Thymus (tissue), 11 donors: ENCODE data around the gene PSMC3IP. TPM values are rescaled to one million over a fixed set of nuclear protein-coding genes. Genes with fewer than 3 reads are reported as not detected.
"Not testable (repeated sequence)": the region's sequence is repeated elsewhere in the genome, so short reads cannot be mapped to it uniquely, and the experiment has no call there.

Experiments
- DNase-seq, 9 donors: peaks; one replicate each; pipeline ENCODE4 v3.0.0-alpha.2; 2013; ENCODE audit warnings: low spot score in 9 of 9, low read depth in 6 of 9, missing footprints in 1 of 9
- H3K27ac ChIP-seq, 2 donors: one replicate each; pipeline ENCODE4 v1.5.1; 2013; ENCODE audit warnings: control low read depth in 1 of 2, low read depth in 1 of 2, low read length in 1 of 2, mild to moderate bottlenecking in 1 of 2, moderate library complexity in 1 of 2
- H3K27me3 ChIP-seq, 2 donors: one replicate each; pipeline ENCODE4 v1.5.1; 2013; ENCODE audit warnings: low read length in 1 of 2; ENCODE audit not compliant: control insufficient read depth in 2 of 2, insufficient read depth in 1 of 2
- H3K36me3 ChIP-seq, 2 donors: one replicate each; pipeline ENCODE4 v1.5.1; 2013; ENCODE audit warnings: low read length in 1 of 2, mild to moderate bottlenecking in 1 of 2, moderate library complexity in 1 of 2; ENCODE audit not compliant: control insufficient read depth in 2 of 2, insufficient read depth in 2 of 2
- H3K4me1 ChIP-seq, 2 donors: one replicate each; pipeline ENCODE4 v1.5.1; 2013; ENCODE audit warnings: low read length in 2 of 2; ENCODE audit not compliant: control insufficient read depth in 2 of 2, insufficient read depth in 2 of 2
- H3K4me3 ChIP-seq, 2 donors: one replicate each; pipeline ENCODE4 v1.5.1; 2013; ENCODE audit warnings: low read length in 2 of 2, control low read depth in 1 of 2, mild to moderate bottlenecking in 1 of 2
- H3K9me3 ChIP-seq, 2 donors: one replicate each; pipeline ENCODE4 v1.5.1; 2013; ENCODE audit warnings: low read length in 1 of 2, mild to moderate bottlenecking in 1 of 2; ENCODE audit not compliant: control insufficient read depth in 2 of 2, insufficient read depth in 1 of 2
- WGBS: extraction: QIAGEN DNeasy Blood & Tissue Kit; methylation state at CpG from one replicate; pipeline ENCODE4 v1.1.7; 2013; 5-methylcytosine and 5-hydroxymethylcytosine counted together
- polyA plus RNA-seq: library from polyadenylated mRNA; stranded (reverse); fragments of 200-250 nt; gene quantifications from one replicate; pipeline ENCODE4 v1.2.3, GENCODE V29; 2013
- total RNA-seq: library from RNA; stranded (reverse); fragments of 120-200 nt; gene quantifications from one replicate; pipeline ENCODE4 v1.2.4, GENCODE V29; 2013
- donor health status: healthy.

The PSMC3IP gene
- total and polyA plus RNA-seq, 2 donors: 5.1 to 7.2 TPM

DNA sequence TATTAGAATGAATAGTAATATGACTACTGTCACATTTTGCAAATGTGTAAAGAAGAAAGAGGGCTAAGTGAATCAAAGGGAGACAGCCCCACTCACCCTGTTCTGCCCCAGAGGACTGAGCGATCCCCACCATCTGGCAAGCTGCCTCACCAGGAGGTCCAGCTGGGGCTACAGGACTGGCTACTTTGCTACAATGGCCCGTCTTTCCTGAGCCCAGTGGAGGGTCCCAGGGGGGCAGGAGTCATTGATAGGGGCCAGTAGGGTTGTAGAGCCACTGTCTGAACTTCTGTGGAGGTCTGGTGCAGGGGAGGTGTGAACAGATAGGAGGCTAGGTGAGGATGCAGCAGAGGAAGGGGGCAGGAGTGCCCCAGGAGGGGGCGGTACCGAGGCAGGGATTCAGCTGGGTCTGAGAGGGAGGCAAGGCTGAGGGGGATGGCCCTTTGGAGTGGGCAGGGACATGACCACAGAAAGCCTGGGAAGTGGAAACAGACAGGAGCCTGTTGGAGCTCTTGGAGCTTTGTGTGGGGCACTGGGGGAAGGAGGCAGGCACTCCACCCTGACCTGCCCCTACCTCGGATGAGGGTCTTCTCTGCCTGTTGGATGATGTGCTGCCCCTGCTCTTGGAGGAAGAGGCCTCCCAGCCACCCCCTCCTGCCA lies 21.4 kb downstream of the PSMC3IP start:
- 92% methylated on average over 5 of the region's 5 CpGs for WGBS
- DNase-seq, H3K36me3 ChIP-seq, H3K9me3 ChIP-seq, H3K27ac ChIP-seq, H3K27me3 ChIP-seq, H3K4me3 ChIP-seq: not testable (repeated sequence)
- peaks cover 13 to 23% of the 10 kb centered on the region in 2 donors for H3K4me1 ChIP-seq

DNA sequence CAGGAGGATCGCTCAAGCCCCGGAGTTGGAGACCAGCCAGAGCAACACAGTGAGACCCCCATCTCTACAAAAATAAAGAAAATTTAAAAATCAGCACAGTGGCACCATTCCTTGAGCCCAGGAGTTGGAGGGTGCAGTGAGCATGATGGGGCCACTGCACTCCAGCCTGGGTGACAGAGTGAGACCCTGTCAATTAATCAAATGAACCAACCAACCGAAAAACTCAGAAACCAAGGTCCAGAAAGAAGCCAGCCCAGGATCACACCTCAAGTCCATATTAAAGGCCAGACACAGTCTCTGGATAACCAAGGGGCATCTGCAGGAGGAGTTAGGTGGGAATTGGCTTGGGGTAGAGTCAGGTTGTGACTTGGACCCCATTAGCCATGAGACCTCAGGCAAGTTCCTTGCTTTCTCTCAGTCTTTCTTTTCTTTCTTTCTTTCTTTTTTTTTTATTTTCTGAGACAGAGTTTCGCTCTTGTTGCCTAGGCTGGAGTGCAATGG lies 22.4 kb downstream of the PSMC3IP start:
- no peaks in the 10 kb centered on the region for H3K27me3 ChIP-seq
- peak overlapping the region; percentile 73 to 93 for H3K4me3 ChIP-seq
- H3K9me3 ChIP-seq: no peaks in the 10 kb centered on the region
- WGBS: 26% methylated on average over 4 of the region's 4 CpGs
- peaks cover 13 to 23% of the 10 kb centered on the region in 2 donors for H3K4me1 ChIP-seq
- peak overlapping the region; percentile 84 to 87 for H3K27ac ChIP-seq
- DNase-seq: no peak
- H3K36me3 ChIP-seq: no peaks in the 10 kb centered on the region

DNA sequence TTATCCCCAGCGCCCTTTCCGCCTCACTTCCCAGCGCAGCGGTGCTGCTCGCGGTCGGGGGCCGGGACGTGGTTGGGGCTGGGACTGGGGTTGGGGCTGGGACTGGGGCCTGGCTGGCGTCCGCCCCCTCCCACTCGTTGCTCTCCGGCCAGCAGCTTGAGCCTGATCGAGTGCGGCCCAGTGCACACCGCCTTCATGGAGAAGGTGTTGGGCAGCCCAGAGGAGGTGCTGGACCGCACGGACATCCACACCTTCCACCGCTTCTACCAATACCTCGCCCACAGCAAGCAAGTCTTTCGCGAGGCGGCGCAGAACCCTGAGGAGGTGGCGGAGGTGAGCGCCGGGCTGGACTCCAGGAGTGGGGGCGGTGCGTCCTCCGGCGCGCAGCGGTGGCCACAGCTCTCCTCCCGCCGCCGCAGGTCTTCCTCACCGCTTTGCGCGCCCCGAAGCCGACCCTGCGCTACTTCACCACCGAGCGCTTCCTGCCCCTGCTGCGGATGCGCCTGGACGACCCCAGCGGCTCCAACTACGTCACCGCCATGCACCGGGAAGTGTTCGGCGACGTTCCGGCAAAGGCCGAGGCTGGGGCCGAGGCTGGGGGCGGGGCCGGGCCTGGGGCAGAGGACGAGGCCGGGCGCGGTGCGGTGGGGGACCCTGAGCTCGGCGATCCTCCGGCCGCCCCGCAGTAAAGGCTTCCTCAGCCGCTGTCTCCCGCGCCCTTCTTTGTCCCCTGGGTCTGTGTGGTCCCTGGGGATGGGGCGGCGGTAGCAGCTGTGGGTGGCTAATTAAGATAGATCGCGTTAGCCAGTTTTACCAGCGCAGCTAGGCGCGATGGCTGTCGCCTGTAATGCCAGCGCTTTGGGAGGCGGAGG lies 23.0 kb downstream of the PSMC3IP start:
- no peaks in the 10 kb centered on the region for H3K27me3 ChIP-seq
- no peaks in the 10 kb centered on the region for H3K36me3 ChIP-seq
- DNase-seq: peak in 5 of 9 donors; percentile 67 to 88 (median 79)
- H3K4me1 ChIP-seq: peaks cover 13 to 20% of the 10 kb centered on the region in 2 donors
- WGBS: under 1% methylated on average over 82 of the region's 82 CpGs
- peak overlapping the region; percentile 84 to 87 for H3K27ac ChIP-seq
- H3K4me3 ChIP-seq: peak overlapping the region; percentile 73 to 93
- H3K9me3 ChIP-seq: no peaks in the 10 kb centered on the region

DNA sequence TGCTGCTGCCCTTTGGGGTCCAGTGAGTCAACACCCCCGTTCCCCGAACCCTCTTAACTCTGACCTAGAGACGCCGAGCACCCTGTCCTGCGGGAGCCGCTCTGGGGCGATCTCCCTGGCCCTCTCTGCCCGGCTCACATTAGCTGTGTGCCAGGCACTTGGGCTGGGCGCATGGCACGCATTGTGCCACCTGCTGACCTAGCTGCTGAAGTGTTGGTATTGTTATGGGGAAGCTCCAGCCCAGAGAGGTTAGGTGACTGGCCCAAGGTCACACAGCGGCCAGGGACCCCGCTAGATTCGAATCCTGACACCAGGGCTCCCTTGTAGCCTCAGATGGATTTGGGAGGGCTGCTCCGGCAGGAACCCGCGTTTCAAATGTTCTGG lies 23.7 kb downstream of the PSMC3IP start:
- 75% methylated on average over 16 of the region's 16 CpGs for WGBS
- H3K4me3 ChIP-seq: peak overlapping the region; percentile 73 to 93
- DNase-seq: no peak
- no peaks in the 10 kb centered on the region for H3K9me3 ChIP-seq
- peak overlapping the region; percentile 81 to 84 for H3K27ac ChIP-seq
- H3K36me3 ChIP-seq: no peaks in the 10 kb centered on the region
- peaks cover 13 to 22% of the 10 kb centered on the region in 2 donors for H3K4me1 ChIP-seq
- H3K27me3 ChIP-seq: peaks cover 0 to 3% of the 10 kb centered on the region in 2 donors

DNA sequence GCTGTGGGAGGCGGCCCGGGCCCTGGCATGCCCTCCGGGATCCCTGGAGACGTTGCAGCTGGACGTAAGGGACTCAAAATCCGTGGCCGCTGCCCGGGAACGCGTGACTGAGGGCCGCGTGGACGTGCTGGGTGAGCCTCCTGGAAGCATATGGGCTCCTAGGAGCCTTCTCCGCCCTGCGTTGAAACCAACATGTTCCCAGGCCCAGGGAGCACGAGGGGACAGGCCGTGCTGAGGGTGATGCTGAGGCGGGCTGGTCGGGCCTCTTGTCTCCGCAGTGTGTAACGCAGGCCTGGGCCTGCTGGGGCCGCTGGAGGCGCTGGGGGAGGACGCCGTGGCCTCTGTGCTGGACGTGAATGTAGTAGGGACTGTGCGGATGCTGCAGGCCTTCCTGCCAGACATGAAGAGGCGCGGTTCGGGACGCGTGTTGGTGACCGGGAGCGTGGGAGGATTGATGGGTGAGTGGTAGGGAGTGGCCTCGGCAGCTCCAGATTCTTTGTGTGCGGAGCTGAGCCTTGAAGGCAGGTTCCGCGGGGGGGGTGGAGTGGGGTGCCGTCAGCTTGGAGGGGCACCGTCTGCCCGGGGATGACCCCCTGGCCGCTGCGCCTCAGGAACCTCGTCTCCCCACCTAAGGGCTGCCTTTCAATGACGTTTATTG lies 24.2 kb downstream of the PSMC3IP start:
- 96% methylated on average over 45 of the region's 45 CpGs for WGBS
- H3K36me3 ChIP-seq: no peaks in the 10 kb centered on the region
- H3K4me3 ChIP-seq: no peak overlapping the region
- H3K27me3 ChIP-seq: peaks cover 0 to 9% of the 10 kb centered on the region in 2 donors
- no peaks in the 10 kb centered on the region for H3K9me3 ChIP-seq
- H3K27ac ChIP-seq: no peak overlapping the region
- H3K4me1 ChIP-seq: peaks cover 13 to 28% of the 10 kb centered on the region in 2 donors
- no peak for DNase-seq

DNA sequence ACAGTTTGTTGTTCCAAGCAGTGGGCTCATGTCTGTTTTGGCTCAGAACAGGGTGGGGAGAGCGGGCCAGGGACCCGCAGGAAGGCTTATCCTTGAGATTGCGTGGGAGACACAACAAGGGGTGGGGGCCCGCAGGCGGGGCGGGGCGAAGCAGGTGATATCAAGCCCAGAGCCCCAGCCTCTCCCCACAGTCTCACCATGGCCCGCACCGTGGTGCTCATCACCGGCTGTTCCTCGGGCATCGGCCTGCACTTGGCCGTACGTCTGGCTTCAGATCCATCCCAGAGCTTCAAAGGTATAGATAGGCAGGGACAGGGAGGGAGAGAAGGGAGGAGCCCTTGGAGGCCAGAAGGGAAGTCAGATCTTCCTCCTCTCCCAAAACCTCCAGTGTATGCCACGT lies 24.8 kb downstream of the PSMC3IP start, which contains the start of gene HSD17B1:
TSS of gene HSD17B1 (plus strand) at position 188 of the 400 bp plus-strand sequence. CDS start at position 199, 11 bp downstream.
- not testable (repeated sequence) for H3K27ac ChIP-seq, H3K9me3 ChIP-seq, DNase-seq, H3K36me3 ChIP-seq
- Histone ChIP-seq H3K27me3 (peaks cover 0 to 14% of the 10 kb centered on the region in 2 donors), H3K4me3 (peak within 1 kb of the TSS; percentile 73 to 93), H3K4me1 (peaks cover 16 to 33% of the 10 kb centered on the region in 2 donors)
- 98% methylated on average over 15 of the region's 15 CpGs for WGBS

DNA sequence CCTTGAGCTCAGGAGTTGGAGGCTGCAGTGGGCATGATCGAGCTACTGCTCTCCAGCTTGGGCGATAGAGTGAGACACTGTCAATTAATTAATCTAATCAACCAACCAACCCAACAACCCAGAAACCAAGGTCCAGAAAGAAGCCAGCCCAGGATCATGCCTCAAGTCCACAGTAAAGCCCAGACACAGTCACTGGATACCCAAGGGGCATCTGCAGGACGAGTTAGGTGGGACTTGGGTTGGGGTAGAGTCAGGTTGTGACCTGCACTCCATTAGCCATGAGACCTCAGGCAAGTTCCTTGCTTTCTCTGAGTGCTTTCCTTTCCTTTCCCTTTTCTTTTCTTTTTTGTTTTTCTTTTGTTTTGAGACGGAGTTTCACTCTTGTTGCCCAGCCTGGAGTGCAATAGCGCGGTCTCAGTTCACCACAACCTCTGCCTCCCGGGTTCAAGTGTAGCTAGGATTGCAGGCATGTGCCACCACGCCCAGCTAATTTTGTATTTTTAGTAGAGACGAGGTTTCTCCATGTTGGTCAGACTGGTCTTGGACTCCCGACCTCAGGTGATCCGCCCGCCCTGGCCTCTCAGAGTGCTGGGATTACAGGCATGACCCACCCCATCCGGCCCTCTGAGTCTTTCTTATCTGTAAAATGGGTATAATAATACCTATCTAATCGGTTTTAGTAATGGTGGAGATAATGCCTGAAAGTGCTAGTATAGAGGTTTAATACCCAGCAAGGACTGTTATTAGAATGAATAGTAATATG lies 28.4 kb downstream of the PSMC3IP start:
- Histone ChIP-seq H3K4me1 (peaks cover 11 to 25% of the 10 kb centered on the region in 2 donors), H3K9me3 (no peaks in the 10 kb centered on the region), H3K27ac (no peak overlapping the region), H3K36me3 (peaks cover 3 to 4% of the 10 kb centered on the region in 2 donors), H3K4me3 (no peak overlapping the region), H3K27me3 (peaks cover 0 to 17% of the 10 kb centered on the region in 2 donors)
- 89% methylated on average over 14 of the region's 14 CpGs for WGBS
- no peak for DNase-seq

DNA sequence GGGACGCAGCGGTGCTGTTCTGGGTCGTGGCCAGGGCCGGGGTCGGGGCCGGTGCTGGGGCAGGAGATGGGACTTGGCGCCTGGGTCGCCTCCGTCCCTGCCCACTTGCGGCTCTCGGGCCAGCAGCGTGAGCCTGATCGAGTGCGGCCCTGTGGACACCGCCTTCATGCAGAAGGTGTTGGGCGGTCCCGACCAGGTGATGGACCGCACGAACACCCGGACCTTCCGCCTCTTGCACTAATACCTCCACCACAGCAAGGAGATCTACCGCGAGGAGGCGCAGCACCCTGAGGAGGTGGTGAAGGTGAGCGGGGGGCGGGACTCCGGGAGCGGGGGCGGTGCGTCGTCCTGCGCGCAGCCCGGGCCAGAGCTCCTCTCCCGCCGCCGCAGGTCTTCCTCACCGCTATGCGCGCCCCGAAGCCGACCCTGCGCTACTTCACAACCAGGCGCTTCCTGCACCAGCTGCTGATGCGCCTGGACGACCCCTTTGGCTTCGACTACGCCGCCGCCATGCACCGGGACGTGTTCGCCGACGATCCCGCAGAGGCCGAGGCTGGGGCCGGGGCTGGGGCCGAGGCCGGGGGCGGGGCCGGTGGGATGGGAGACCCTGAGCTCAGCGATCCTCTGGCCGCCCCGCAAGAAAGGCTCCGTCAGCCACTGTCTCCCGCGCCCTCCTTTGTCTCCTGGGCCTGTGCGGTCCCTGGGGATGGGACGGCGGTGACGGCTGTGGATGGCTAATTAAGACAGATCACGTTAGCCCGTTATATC lies 29.3 kb downstream of the PSMC3IP start:
- peak overlapping the region; percentile 22 to 50 for H3K4me3 ChIP-seq
- H3K4me1 ChIP-seq: peaks cover 8 to 16% of the 10 kb centered on the region in 2 donors
- peaks cover 0 to 17% of the 10 kb centered on the region in 2 donors for H3K27me3 ChIP-seq
- peak in 4 of 9 donors; percentile 61 to 82 (median 76) for DNase-seq
- 23% methylated on average over 74 of the region's 74 CpGs for WGBS
- no peaks in the 10 kb centered on the region for H3K9me3 ChIP-seq
- peaks cover 10% of the 10 kb centered on the region in 2 donors for H3K36me3 ChIP-seq
- no peak overlapping the region for H3K27ac ChIP-seq
